LNCAP (cell line): ENCODE measurements around the gene SLC66A1.

ENCODE experiments used
- CTCF ChIP-seq: fragments of 450-650 bp; IDR thresholded peaks from 2 replicates; pipeline ENCODE4 v1.5.1; 2017; ENCODE audit warnings: mild to moderate bottlenecking

The SLC66A1 gene

GRCh38 chr1:19342062-19342750 is 30.1 kb downstream of the SLC66A1 start:
- no peak for TF ChIP-seq CTCF

- no peak for TF ChIP-seq CTCF
These were observed 30.9 kb downstream of the SLC66A1 start for GRCh38 chr1:19342894-19343616.

- TF ChIP-seq CTCF, result no peak
These were observed 31.7 kb downstream of the SLC66A1 start for GRCh38 chr1:19343617-19344350.

GRCh38 chr1:19344372-19344810 is 32.3 kb downstream of the SLC66A1 start:
- TF ChIP-seq CTCF, result peak; percentile 75

- TF ChIP-seq CTCF, result no peak
These were observed 32.7 kb downstream of the SLC66A1 start for GRCh38 chr1:19344831-19345230.

GRCh38 chr1:19345391-19345790 is 33.3 kb downstream of the SLC66A1 start:
- TF ChIP-seq CTCF, result no peak

- no peak for TF ChIP-seq CTCF
These were observed 33.9 kb downstream of the SLC66A1 start for GRCh38 chr1:19346026-19346425.
